Adrenal gland (tissue), 12 donors: Measurements from ENCODE around the gene BTBD16. TPM values are rescaled to one million over a fixed set of nuclear protein-coding genes. Genes with fewer than 3 reads are reported as not detected.
A peak's percentile ranks its signal among the peaks of the same experiment; 100 is the strongest.

Experiments used
- DNase-seq, 7 donors: peaks; one replicate each; pipeline ENCODE4 v3.0.0-alpha.2; 2019 to 2020
- H3K27ac ChIP-seq, 5 donors: fragments of 200-600 bp; sonication (generic) in 4 of 5; 1 replicate in 3 of 5; 2 replicates in 2 of 5; pipeline versions ENCODE4 v1.5.1 to v1.8.0; 2016 to 2020; ENCODE audit warnings: mild to moderate bottlenecking in 1 of 5
- H3K27me3 ChIP-seq: fragments of 200-600 bp; 2 replicates; pipeline ENCODE4 v1.8.0; 2021
- H3K36me3 ChIP-seq, 2 donors: fragments of 200-600 bp; replicated peaks in 1 of 2; 1 replicate in 1 of 2; 2 replicates in 1 of 2; pipeline versions ENCODE4 v1.5.1 to v1.8.0; 2018 to 2022
- H3K4me1 ChIP-seq, 2 donors: fragments of 200-600 bp; replicated peaks in 1 of 2; 1 replicate in 1 of 2; 2 replicates in 1 of 2; pipeline versions ENCODE4 v1.5.1 to v1.8.0; 2018 to 2021
- H3K4me3 ChIP-seq, 4 donors: fragments of 200-600 bp; sonication (generic) in 3 of 4; one replicate each; pipeline ENCODE4 v1.5.1; 2016 to 2018
- H3K9me3 ChIP-seq, 3 donors: fragments of 200-600 bp; sonication (generic) in 1 of 3; replicated peaks in 1 of 3; 1 replicate in 2 of 3; 2 replicates in 1 of 3; pipeline versions ENCODE4 v1.5.1 to v1.8.0; 2016 to 2021
- CTCF ChIP-seq, 6 experiments: fragments of 450-650 bp in 4 of 6; fragments of 200-600 bp in 2 of 6; sonication (generic) in 1 of 6; IDR thresholded peaks; 1 replicate in 5 of 6; 2 replicates in 1 of 6; pipeline versions ENCODE4 v1.5.1 to v1.8.0; 2016 to 2021; ENCODE audit warnings: antibody characterized with exemption in 6 of 6, mild to moderate bottlenecking in 2 of 6, moderate library complexity in 1 of 6
- POLR2A ChIP-seq, 2 donors: fragments of 450-650 bp; IDR thresholded peaks; one replicate each; pipeline ENCODE4 v1.6.1; 2017; ENCODE audit warnings: antibody characterized with exemption in 2 of 2, mild to moderate bottlenecking in 2 of 2, moderate library complexity in 1 of 2
- WGBS, 4 donors: extraction: QIAGEN DNeasy Blood & Tissue Kit in 2 of 4; methylation state at CpG; one replicate each; pipeline versions ENCODE4 v1.1.5 to v1.1.7; 2013 to 2017; 5-methylcytosine and 5-hydroxymethylcytosine counted together
- intact Hi-C, 2 donors: fragments of 100-400 bp; cut with DNase I; formaldehyde crosslinking; loops; one replicate each; pipeline versions ENCODE4 v1.14.1 to v1.15.0; 2022 to 2023
- polyA plus RNA-seq, 3 donors: library from polyadenylated mRNA; stranded (reverse); fragments of 200-250 nt in 2 of 3; fragments of 350-450 nt in 1 of 3; fragmentation: Illumina TruSeq in 1 of 3; extraction: RNeasy Lipid Tissue Mini Kit (QIAGEN cat#74804) in 1 of 3; gene quantifications; one replicate each; pipeline ENCODE4 v1.2.3, GENCODE V29; 2013 to 2014
- total RNA-seq, 9 donors: library from RNA; depleted of rRNA in 4 of 9; stranded (reverse); fragments of >200 nt in 4 of 9; fragments of 120-200 nt in 1 of 9; fragmentation: NEBNext Ultra II Directional in 1 of 9; extraction: Animal tissue kit (Norgen Biotek cat#: 25700) in 1 of 9; gene quantifications; one replicate each; pipeline versions ENCODE4 v1.1.0 to v1.2.4, GENCODE V29; 2013 to 2023
- donor health status: healthy with polysubstance abuse.
- donor health status: Bipolar disorder and iron deficiency.
- donor health status: DM: yes; HTN: yes; CAD: no.
- donor health status: DM: no; HTN: no; CAD: no.
- donor health status: DM: no; HTN: no; CAD: no.
- donor health status: DM: yes; HTN: yes; CAD: no.

Gene BTBD16
- total and polyA plus RNA-seq, 12 donors = 0.11 to 0.48 (median 0.24) TPM; not detected in 5

DNA sequence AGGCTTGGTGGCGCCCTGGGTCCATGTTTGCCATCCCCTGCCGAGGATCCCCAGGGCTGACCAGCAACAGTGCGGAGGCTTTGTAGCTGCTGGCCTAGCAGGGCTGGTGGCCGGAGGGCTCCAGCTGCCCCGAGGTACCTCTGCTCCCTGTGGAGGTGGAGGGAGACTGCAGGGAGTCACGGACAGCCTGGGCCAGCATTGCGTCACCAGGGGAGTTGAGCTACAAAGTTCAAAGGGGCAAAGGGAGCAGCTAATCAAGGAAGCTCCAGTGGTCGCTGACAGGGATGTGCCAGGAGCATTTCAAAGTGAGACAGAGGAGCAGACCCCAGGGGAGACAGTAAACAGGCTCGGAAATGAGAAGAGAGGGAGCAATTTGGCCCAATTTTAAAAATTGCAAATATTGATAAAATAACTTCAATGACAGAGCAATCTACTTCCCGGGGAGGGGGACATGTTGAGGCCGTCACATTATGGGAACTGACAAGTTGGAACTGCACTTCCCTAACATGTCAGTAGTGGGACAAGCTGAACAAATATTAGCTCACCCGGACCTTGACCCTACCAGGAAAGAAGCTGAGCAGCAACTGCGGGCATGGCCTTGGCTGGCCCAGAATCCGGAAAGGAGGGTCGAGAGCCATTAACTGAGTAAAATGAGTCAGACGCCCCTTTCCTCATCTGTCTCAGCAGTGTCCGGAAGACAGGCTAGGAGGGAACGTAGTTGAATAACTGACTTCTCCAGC lies 39.4 kb downstream of the BTBD16 start:
- H3K36me3 ChIP-seq = no peaks in the 10 kb centered on the region
- 38 to 53% (median 45%) methylated on average over 13 to 18 of the region's 18 CpGs for WGBS, 4 donors
- no peak overlapping the region for H3K4me3 ChIP-seq
- H3K4me1 ChIP-seq = peaks cover 8 to 38% of the 10 kb centered on the region in 2 donors
- intact Hi-C loops = no loop called here
- H3K9me3 ChIP-seq = no peaks in the 10 kb centered on the region
- peak in 5 of 7 donors; percentile 56 to 74 (median 68) for DNase-seq
- H3K27ac ChIP-seq = no peak overlapping the region
- H3K27me3 ChIP-seq = no peaks in the 10 kb centered on the region
- TF ChIP-seq CTCF (IDR thresholded peaks at IDR 0.05) = no peak
- no peak for TF ChIP-seq POLR2A (IDR thresholded peaks at IDR 0.05)

GRCh38 chr10:122311051-122311410 lies 39.9 kb downstream of the BTBD16 start:
- Histone ChIP-seq H3K4me3 (no peak overlapping the region), H3K4me1 (peaks cover 8 to 38% of the 10 kb centered on the region in 2 donors), H3K9me3 (no peaks in the 10 kb centered on the region), H3K36me3 (no peaks in the 10 kb centered on the region), H3K27me3 (no peaks in the 10 kb centered on the region), H3K27ac (no peak overlapping the region)
- TF ChIP-seq POLR2A (IDR thresholded peaks at IDR 0.05) (no peak), CTCF (IDR thresholded peaks at IDR 0.05) (no peak)
- 60 to 67% (median 62%) methylated on average over 5 of the region's 5 CpGs for WGBS, 4 donors
- DNase-seq = no peak
- intact Hi-C loops = no loop called here

- Histone ChIP-seq H3K27me3 (no peaks in the 10 kb centered on the region), H3K9me3 (no peaks in the 10 kb centered on the region), H3K36me3 (no peaks in the 10 kb centered on the region), H3K4me1 (peaks cover 8 to 38% of the 10 kb centered on the region in 2 donors), H3K27ac (no peak overlapping the region), H3K4me3 (no peak overlapping the region)
- WGBS, 4 donors = 59 to 76% (median 72%) methylated on average over 1 of the region's 1 CpG
- no peak for DNase-seq
- intact Hi-C loops = no loop called here
- TF ChIP-seq CTCF (IDR thresholded peaks at IDR 0.05) (no peak), POLR2A (IDR thresholded peaks at IDR 0.05) (no peak)
Measured at GRCh38 chr10:122311716-122312115, 40.6 kb downstream of the BTBD16 start.

GRCh38 chr10:122316224-122316884 lies 45.3 kb downstream of the BTBD16 start:
- Histone ChIP-seq H3K27ac (no peak overlapping the region), H3K9me3 (no peaks in the 10 kb centered on the region), H3K36me3 (no peaks in the 10 kb centered on the region), H3K4me1 (peaks cover 0 to 2% of the 10 kb centered on the region in 2 donors), H3K27me3 (no peaks in the 10 kb centered on the region), H3K4me3 (no peak overlapping the region)
- no peak for DNase-seq
- 81 to 93% (median 90%) methylated on average over 12 of the region's 12 CpGs for WGBS, 4 donors
- TF ChIP-seq CTCF (IDR thresholded peaks at IDR 0.05) = no peak
- TF ChIP-seq POLR2A (IDR thresholded peaks at IDR 0.05) = no peak
- intact Hi-C loops = no loop called here
